HG02981 (cell line): ENCODE measurements around the gene ELFN2.
"Not testable (repeated sequence)": the region's sequence is repeated elsewhere in the genome, so short reads cannot be mapped to it uniquely, and the experiment has no call there.

ENCODE experiments used
- ATAC-seq: cut with Tn5 transposase; IDR thresholded peaks from one replicate; pipeline ENCODE4 v1.9.1; 2021; ENCODE audit warnings: mild to moderate bottlenecking, moderate library complexity; ENCODE audit not compliant: unreplicated experiment

Gene ELFN2, protein sequence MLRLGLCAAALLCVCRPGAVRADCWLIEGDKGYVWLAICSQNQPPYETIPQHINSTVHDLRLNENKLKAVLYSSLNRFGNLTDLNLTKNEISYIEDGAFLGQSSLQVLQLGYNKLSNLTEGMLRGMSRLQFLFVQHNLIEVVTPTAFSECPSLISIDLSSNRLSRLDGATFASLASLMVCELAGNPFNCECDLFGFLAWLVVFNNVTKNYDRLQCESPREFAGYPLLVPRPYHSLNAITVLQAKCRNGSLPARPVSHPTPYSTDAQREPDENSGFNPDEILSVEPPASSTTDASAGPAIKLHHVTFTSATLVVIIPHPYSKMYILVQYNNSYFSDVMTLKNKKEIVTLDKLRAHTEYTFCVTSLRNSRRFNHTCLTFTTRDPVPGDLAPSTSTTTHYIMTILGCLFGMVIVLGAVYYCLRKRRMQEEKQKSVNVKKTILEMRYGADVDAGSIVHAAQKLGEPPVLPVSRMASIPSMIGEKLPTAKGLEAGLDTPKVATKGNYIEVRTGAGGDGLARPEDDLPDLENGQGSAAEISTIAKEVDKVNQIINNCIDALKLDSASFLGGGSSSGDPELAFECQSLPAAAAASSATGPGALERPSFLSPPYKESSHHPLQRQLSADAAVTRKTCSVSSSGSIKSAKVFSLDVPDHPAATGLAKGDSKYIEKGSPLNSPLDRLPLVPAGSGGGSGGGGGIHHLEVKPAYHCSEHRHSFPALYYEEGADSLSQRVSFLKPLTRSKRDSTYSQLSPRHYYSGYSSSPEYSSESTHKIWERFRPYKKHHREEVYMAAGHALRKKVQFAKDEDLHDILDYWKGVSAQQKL

DNA sequence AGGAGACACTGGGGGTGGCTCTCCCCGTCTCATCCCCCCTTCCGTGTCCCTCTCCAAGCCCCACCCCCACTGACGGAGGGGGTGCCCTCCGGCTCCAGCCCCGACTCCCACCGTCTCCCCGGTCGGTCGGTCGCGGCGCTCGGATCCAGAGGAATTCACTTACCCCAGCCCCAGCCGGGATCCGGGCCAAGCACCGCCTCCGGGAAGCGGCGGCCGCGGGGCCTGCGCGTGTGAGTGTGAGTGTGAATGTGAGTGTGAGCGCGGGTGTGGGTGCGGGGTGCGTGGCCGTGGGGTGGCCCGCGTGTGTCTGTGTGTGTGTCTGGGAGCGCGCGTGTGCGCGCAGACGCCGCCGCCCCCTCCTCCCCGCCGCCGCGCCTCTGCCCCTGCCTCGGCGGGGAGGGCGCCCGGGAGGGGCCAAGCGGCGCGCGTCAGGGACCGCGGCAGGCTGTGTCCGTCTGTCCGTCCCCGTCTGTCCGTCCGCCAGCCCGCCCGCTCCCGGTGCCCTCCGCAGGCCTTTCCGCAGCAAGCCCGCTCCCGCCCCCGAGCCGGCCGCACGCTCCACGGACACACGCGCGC lies at the start of gene ELFN2:
TSS of gene ELFN2 (minus strand) at position 345 of the 576 bp plus-strand sequence. CDS start 51,945 bp downstream, outside the sequence.
- no peak for ATAC-seq

DNA sequence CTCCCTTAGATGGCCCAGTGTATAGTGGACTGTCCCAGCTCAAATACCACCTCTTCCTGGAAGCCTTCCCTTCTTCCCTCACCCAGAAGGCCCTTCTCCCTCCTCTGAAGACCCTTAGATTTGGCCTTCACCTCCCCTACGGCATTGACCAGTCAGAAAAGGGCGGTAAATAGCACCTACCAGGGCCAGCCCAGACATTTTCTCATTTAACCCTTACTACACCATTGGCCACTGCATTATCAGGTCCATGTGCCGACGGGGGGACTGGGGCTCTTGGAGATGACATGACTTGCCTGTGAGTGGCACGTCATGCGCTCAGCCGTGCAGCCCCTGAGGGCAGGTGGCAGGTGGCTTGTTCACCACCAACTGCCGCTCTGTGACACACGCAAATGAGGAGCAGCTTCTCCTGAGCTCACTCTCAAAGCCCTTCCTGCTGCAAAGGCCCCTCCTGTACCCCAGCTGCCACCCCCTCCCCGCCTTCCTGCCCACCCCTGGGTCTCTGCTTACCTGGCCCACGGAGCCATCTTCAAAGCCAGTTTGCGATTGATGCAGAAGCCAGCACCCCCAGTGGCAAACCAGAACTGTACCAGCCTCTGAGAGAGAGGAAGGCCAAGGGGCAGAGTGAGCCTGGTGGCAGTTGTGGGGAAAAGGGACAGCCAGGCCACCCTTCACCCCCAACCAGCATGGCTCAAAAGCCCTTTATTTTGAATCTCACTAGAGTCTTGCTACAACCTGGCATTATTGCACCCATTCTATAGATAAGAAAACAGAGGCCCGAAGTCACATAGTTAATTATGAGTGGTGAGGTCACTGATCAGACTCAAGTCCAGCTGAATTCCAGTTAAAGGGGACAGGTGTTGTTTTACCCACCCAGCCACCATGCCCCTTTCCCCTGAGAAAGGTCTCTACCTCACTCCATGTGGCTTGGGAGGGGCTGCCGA lies 49.4 kb upstream of the ELFN2 start:
- ATAC-seq = no peak

DNA sequence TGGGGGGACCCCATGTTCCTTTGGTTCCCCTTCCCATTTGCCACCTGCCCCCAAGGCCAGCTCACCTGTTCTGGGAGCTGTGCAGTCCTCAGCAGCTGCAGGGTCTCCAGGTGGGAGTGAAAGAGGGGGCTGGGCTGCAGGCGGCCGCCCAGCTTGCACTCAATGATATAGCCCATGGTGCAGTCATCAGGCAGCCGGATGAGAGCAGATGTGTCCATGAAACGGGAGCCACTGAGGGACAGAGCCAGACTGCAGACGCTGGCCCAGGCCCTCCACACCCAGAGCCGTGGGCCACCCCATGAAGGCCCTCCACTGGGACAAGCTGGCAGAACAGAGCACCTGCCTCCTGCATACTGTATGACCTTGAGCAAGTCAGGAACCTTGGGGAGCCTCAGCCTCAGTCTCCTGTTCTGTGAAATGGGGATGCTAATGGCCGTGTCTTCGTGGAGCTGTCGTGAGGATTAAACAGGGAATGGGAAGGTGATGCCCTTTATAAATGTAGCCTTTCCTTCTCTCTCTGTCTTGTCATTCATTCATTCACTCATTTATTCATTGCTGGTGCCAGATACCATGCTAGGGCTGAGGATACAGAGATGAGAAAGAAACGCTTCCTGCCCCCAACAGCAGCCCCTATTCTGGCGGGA lies 47.3 kb upstream of the ELFN2 start:
- no peak for ATAC-seq

DNA sequence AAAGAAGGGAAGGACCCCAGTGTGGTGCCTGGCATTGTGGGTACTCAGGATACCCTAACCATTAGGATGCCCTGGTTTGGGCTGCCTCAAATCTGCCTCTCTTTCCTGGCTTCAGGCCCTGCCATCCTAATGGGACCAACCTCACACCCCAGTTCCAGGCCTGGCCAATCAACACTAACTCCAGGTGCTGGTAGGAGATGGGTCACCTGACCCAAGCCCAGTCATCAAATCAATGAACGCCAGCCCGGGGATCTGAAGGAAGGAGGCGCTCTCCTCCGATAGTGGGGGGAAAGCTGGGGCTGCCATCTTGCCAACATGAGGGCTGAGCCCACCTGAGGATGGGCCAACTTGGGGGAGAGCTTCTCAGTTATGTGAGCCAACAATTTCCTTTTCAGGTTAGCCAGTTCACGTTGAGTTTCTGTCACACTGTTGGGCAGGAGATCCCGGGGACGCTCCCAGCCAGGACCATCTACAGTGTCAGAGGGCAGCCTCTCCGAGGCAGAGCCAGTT lies 46.2 kb upstream of the ELFN2 start:
- ATAC-seq = no peak

DNA sequence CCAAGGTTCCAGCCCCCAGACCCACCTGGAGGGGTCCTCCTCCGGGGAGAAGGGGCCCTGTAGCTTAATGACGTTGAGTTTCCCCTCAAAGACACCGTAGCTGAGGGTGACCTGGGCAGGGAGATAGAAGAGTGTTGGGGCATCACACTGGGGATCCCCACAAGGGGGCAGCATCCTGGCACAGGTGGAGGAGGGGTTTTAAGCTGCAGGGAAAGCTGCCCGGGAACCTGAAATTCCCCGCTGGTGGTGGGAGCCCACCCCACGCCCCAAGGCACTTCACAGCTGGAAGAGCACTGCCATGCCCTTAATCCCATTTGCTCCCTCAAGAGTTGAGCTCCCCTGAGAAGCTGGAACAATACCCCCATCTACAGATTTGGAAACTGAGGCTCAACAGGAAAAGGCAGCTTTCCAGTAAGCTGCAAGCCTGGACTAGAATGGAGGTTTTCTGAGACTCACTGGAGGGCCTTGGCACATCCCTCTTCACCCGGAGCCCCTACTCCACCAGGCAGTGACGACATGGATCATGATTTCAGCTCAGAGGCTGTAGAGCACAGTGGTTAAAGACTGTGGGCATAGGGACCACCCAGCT lies 45.2 kb upstream of the ELFN2 start:
- ATAC-seq = no peak

DNA sequence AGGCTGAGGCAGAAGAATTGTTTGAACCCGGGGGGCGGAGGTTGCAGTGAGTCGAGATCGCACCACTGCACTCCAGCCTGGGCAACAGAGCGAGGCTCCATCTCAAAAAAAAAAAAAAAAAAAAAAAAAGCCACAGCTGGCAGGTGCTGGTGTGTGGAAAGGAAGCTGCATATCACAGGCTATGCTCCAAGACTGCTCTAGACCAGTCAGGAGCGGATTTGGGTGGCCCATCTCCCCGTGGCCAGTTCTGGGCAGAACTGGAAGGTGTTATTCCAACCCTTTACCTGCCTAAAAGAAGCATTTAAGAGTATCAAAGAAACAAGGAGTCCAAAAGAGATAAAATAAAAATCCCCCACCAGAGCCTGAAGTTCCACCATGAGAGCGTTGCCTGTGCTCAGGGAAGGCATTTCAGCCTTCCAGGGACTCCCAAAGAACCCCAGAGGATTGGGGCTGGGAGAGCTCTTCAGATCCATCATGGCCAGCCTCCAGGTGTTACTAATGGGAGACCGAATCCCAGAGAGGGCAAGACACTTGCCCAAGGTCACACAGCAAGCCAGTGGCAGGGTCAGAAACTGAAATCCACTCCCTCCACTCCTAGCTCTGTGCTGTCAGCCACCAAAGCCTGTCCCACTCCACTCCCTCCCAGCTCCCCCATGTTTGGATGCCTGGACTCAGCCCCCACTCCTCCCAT lies 44.6 kb upstream of the ELFN2 start:
- ATAC-seq = no peak

DNA sequence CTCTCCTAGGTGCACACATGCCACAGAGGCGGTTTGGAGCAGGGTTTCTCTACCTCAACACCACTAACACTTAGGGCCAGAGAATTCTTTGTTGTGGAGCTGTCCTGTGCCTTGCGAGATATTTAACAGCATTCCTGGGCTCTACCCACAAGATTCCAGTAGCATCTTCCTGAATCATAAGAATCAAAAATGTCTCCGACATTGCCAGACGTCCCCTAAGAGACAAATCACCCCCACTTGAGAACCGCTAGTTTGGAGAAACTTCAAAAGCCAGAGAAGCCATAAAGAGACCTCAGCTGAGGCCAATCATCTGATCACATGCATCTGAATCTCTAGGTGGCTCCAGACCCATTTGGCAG lies 42.8 kb upstream of the ELFN2 start:
- no peak for ATAC-seq

DNA sequence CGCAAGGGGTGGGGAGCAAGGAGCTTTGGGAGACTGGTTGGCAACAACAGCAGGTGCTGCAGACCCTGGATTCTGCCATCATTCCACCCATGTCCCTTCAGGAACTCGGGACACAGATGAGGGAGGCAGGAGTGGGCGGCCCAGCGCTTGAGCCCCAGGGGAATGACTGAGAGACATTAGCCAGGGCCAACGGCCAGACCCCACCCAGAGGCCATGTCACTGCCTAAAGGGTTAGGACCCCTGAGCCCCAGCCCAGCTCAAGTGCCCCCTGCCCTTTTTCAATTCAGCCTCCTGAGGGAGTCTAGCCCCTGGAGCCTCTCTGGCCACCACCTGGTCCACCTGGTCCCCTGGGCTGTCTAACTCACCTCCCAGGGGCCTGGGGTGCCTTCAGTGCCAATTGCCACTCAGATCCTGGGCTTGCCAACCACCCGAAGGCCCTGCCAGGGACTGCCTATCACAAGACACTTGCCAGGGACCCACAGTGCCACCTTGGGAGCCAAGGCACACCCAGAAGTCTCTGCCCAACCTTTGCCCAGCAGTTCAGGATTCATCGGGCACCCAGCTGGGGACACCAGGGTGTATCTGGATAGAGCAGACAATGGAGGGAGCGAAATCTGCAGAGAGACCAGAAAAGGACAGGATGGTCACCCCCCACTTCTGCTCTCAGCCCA lies 42.3 kb upstream of the ELFN2 start:
- ATAC-seq = no peak

DNA sequence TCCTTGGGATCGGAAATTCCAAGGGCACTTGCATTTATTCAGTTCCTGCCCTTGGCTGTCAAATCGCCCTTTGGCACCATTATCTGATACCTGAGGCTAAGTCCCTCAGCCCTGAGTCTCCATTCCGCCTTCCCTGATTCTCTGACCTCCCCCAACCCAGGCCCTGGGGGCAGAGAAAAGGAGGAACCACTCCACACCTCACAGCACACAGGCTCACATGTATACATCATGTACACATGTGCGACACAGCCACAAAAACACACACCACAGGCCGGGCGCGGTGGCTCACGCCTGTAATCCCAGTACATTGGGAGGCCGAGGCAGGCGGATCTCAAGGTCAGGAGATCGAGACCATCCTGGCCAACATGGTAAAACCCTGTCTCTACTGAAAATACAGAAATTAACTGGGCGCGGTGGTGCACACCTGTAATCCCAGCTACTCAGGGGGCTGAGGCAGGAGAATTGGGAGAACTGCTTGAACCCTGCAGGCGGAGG lies 41.0 kb upstream of the ELFN2 start:
- not testable (repeated sequence) for ATAC-seq

DNA sequence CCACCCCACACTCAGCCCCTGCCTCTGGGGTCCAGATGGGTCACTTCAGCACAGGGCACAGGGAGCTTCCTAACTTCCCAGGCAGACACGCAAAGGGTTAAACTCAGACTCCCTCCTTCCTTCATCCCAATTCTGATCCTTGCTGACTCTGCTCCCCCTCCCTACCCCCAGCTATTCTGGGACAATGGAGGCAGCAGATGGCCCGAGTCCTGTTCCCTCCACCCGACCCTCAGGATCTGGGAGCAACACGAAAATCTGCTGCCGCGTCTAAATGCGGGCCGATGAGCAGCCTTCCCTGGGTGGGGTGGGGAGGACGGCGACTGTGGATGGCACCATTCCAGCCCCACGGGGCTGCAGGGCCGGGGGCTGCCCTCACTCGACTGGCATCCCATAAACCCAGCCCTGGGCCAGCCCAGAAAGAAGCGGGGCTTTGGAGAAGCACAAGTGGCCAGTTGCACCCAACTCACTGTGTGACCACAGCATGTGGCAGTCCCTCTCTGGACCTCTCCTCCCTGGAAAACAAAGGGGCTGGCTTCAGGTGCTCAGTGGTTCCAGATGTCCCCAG lies 40.2 kb upstream of the ELFN2 start:
- ATAC-seq = no peak

DNA sequence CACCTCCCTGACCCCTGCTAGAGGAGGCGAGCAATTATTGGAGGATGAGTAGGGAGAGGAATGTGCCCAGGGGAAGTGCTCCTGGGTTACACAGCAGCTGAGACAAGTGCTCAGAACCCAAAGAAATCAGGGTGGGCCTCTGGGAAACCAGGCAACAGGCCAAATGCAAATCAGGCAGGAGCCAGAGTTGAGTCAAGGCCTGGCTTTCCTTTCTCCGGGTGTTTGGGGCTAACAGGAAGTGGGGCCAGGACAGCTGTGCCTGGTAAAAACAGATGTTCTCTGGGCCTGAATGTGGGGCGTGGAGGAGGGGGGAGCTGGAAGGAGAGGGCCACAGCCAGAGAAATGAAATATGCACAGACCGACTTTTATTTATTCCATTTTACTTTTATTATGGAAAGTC lies 36.9 kb upstream of the ELFN2 start:
- no peak for ATAC-seq

DNA sequence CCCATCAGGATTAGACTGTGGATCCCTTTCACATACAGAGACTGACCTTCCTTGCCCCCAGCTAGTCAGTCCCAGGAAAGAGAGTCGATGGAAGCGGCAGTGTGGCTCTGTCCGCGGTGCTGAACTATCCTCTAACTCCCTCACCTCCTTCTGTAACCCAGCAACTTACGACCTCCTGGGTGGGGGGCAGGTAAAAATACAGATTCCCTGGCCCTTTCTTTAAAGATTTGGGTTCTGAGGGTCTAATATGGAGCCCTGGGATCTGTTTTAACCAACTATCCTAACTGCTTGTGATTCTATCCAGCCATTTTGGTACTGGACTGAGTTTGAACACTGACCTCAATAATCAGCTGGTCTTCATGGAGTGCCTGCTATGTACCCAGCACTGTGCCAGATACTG lies 35.7 kb upstream of the ELFN2 start:
- ATAC-seq = no peak

DNA sequence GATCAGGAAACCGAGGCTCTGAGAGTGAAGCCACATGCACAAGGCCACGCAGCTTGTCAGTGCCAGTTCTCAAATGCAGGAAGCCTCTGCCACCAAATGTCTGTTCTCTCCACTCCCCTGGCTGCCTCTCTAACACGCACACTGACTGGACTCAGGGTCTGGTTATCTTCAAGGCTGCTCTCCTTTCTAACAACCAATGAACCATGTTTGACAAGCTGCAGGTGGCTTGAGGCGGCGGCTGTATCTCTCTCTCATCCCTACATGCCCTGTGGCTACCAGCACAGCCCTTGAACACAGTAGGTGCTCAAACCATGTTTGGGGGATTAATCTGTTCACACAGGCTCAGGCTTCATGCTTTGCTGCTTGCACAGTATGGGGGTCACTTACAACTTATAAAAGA lies 35.2 kb upstream of the ELFN2 start:
- ATAC-seq = no peak

DNA sequence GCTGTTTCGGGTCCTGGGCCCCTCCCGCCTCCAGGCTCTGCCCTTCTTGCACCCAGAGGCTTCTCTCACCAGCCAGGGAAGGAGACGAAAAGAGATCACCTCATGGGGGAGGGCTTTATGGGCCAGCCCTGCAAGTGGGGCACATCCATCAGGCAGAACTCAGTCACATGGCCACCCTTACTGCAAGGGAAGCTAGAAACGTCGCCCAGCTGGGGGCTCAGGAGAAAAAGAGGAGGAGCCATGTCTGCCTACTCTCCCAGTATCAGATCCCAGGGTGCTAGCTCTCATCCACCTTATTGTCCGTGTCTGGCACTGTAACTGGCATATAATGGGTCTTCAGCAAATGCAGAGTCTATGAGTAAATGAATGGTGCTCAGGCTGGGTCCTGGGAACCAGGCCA lies 34.7 kb upstream of the ELFN2 start:
- ATAC-seq = no peak

DNA sequence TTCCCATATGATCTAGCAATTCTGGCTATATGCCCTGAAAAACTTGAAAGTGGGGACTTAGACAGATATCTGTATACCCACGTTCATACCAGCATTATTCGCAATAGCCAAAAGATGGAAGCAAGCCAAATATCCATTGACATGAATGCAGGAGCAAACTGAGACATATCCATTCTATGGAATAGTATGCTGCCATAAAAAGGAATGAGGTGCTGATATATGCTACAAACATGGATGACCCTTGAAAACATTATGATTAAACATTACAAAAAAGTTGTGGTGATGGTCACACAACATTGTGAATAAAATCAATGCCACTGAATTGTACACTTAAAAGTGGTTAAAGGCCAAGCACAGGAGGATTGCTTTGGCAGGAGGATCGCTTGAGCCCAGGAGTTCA lies 33.4 kb upstream of the ELFN2 start:
- no peak for ATAC-seq

DNA sequence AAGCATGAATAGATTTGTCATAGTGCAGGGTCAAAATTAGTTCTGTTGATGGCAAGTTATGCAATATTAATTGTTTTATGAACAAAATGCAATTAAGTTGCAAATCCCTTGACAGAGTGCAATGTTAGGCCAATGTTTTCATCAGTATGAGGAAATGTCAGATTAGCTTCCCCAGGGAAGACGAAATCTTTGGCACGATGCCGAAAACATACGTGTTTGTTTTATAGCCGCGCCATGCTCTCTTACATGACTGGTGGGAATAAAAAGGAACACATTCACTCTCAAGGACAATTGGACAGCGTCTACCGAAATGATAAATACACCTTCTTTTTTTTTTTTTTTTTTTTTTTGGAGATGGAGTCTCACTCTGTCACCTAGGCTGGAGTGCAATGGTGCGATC lies 31.9 kb upstream of the ELFN2 start:
- ATAC-seq = no peak

DNA sequence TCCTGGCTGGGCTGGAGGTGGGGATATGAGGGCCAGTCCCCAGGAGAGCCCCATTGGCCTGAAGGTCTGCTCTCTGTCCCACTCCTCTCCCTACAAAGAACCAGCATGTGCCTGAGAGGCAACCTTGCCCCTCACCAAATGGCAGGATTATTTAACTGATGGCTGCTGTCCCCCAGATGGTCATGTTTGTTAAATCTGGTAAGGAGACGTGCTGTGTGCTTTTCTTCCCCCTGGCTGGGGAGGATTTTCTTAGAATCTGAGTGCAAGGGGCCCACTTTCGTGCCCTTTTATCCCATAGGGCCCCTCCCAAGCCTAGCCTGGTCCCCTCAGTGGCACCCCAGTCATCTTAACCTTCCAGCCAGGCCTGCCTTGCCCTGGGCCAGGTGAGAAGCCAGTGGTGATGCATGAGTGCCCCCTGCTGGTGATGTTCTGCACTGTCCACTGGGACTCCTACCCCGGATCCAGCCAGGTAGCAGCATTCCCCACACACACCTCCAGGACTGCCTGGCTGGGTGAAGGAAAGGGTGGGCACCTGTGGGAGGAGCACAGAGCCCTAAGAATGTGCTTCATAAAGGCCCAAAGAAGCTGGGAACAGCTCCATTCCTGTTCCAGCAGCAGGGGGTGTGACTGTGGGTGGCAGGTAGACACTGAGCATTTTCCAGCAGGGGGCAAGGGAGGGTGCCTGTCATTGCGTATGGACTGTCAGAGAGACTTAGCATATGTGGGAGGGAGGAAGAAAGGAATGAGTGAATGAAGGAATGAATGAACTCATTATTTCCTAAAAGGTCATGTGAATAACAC lies 30.0 kb upstream of the ELFN2 start:
- ATAC-seq = no peak
